H7 (cell line): ENCODE measurements around the gene CD79B. TPM values are rescaled to one million over a fixed set of nuclear protein-coding genes. Genes with fewer than 3 reads are reported as not detected.
"Not testable (repeated sequence)": the region's sequence is repeated elsewhere in the genome, so short reads cannot be mapped to it uniquely, and the experiment has no call there.

ENCODE experiments used
- DNase-seq: peaks from one replicate; pipeline ENCODE4 v3.0.0; 2012
- H3K27me3 ChIP-seq: 2 replicates; pipeline ENCODE4 v1.6.0; 2011; ENCODE audit warnings: mild to moderate bottlenecking, low read length; ENCODE audit not compliant: control insufficient read depth, insufficient read depth
- H3K36me3 ChIP-seq: replicated peaks from 2 replicates; pipeline ENCODE4 v1.5.1; 2011; ENCODE audit warnings: low read length; ENCODE audit not compliant: control insufficient read depth, insufficient read depth
- H3K4me3 ChIP-seq: 2 replicates; pipeline ENCODE4 v1.5.1; 2011; ENCODE audit warnings: low read depth, mild to moderate bottlenecking, control low read depth, low read length, moderate library complexity; ENCODE audit not compliant: insufficient read depth
- total RNA-seq: library from RNA; depleted of rRNA; stranded (reverse); fragments of >200 nt; shearing (Covaris generic); gene quantifications from 2 replicates; pipeline ENCODE4 v1.2.3, GENCODE V29; 2014

The CD79B gene
- total RNA-seq, 1 experiment from 2014 or later: 2.6 TPM

DNA sequence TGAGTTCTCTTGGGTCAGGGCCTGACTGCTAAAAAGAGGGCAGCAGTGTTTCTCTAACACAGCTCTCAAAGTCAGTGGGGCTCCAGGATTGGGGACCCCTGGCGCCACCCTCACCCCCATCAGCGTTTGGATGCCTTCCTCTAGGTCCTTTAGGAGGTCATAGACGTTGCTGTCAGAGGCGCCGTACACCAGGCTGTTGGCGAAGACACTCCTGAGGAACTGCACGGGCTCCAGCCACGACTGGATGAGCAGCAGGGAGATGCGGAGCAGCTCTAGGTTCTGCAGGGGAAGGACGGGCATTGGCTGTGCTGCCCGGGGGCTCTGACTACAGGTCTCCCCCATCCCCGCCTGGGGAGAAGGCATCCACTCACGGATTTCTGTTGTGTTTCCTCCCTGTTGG lies 14.5 kb downstream of the CD79B start:
- Histone ChIP-seq H3K36me3 (no peaks in the 10 kb centered on the region), H3K4me3 (peak overlapping the region; percentile 24; the same call in 1 of the 2 replicates), H3K27me3 (no peaks in the 10 kb centered on the region)
- DNase-seq: peak; percentile 50

DNA sequence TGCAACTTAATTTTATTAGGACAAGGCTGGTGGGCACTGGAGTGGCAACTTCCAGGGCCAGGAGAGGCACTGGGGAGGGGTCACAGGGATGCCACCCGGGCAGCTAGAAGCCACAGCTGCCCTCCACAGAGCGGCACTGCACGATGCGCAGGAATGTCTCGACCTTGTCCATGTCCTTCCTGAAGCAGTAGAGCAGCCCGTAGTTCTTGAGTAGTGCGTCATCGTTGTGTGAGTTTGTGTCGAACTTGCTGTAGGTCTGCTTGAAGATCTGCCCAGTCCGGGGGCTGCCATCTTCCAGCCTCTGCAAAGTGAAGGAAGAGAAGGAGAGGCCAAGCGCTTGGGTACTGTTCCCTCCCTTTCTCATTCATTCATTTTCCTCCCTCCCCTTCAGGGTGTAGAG lies 14.9 kb downstream of the CD79B start:
- peak; percentile 1 for DNase-seq
- H3K36me3 ChIP-seq, H3K4me3 ChIP-seq, H3K27me3 ChIP-seq: not testable (repeated sequence)

DNA sequence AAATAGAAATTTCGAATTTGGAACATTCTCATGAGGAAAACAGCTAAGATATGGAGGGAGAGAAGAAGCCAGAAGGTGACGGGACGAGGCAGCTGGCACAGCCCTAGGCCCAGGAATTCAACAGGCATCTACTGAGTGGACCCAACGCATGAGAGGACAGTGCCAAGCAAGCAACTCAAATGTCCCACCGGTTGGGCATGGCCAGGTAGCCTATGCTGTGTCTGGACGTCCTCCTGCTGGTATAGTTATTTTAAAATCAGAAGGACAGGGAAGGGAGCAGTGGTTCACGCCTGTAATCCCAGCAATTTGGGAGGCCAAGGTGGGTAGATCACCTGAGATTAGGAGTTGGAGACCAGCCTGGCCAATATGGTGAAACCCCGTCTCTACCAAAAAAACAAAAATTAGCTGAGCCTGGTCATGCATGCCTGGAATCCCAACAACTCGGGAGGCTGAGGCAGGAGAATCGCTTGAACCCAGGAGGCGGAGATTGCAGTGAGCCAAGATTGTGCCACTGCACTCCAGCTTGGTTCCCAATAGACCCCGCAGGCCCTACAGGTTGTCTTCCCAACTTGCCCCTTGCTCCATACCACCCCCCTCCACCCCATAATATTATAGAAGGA lies 15.5 kb downstream of the CD79B start:
- no peaks in the 10 kb centered on the region for H3K27me3 ChIP-seq
- no peak overlapping the region for H3K4me3 ChIP-seq
- no peak for DNase-seq
- no peaks in the 10 kb centered on the region for H3K36me3 ChIP-seq

DNA sequence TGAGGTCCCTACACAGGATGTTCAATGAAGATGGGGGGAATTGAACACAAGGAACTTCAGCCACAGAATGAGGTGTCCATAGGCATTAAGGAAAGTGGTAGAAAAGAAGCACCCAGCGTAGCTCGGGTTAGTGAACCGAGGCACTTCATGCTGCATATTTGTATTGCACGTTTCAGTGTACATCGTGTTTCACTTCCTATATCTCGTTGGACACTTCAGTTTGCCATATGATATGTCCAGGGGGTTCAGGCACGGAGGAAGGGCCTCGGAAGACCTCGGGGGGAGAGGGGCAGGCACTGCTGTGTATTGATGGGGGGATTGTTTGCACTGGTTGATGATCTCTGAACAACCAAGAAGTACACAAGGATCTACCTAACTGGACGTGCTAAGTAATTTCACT lies 16.4 kb downstream of the CD79B start:
- not testable (repeated sequence) for H3K36me3 ChIP-seq, DNase-seq, H3K4me3 ChIP-seq, H3K27me3 ChIP-seq

DNA sequence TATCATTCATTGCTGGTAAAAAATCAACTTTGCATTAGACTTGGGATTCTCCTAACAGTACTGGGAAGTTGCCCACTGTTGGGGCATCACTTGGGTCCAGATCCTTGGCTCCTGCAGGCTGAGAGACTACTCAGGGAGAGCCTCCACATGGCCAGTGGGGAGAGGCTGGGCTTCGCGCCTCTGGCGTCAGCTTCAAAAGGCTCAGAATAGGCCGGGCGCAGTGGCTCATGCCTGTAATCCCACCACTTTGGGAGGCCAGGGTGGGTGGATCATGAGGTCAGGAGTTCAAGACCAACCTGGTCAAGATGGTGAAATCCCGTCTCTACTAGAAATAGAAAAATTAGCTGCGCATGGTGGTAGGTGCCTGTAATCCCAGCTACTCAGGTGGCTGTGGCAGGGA lies 17.7 kb downstream of the CD79B start:
- H3K36me3 ChIP-seq: no peaks in the 10 kb centered on the region
- DNase-seq: no peak
- H3K27me3 ChIP-seq: peaks cover 2% of the 10 kb centered on the region; the same call in 1 of the 2 replicates
- H3K4me3 ChIP-seq: no peak overlapping the region

DNA sequence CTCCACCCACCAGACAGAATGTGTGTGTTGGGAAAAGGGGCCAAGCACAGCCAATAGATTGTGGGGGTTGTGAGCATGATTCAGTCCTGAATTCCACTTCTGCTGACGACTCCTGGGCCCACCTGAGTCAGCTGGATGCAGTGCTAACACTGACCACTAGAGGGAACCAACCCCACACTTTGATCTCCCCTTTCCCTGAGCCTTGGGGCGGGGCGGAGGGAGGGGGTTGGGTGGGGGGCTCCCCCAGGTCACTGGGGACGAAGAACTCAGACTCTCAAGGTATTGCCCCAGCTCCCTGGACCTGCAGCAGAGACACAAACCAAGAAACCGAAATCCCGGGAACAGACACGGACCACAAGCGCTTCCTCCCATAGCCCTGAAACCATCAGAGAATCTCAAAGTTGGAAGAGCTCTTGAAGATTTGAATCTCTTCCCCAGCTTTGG lies 20.5 kb downstream of the CD79B start:
- Histone ChIP-seq H3K27me3 (peaks cover 4% of the 10 kb centered on the region; the same call in 1 of the 2 replicates), H3K36me3 (no peaks in the 10 kb centered on the region), H3K4me3 (no peak overlapping the region)
- peak; percentile 89 for DNase-seq

DNA sequence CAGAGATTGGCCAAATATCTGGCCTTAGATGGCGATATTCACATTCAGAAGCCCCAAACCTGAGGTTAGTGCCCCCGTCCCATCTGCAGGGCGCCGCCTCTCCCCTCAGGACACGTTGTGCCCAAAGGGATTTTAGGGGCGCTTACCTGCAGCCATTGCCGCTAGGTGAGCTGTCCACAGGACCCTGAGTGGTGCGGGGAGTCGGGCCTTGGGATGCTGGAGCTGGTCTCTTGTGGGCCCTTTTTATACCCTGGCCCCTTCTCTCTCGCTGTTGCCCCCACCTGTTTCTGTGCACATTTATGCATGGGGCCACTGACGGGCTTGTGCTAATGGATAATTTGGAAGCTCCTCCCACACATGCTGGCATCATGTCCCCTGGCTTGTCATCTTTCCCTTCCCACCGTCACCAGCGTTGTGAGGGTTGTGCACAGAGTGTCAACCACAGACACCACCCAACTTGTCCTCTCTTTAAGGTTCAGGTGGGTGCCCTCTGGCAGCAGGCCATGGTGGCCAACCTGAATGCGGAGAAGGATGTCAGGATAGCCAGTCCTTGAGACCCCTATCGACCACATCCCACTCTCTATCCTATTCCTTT lies 21.0 kb downstream of the CD79B start, which contains the start of gene CSHL1:
Gene CSHL1, minus strand, starts transcription at position 218 of the 595 bp plus-strand sequence. Its CDS starts 62 bp downstream, at position 156.
- H3K4me3 ChIP-seq: peak within 1 kb of the TSS; percentile 8; the same call in 1 of the 2 replicates
- H3K27me3 ChIP-seq: peaks cover 4% of the 10 kb centered on the region; the same call in 1 of the 2 replicates
- H3K36me3 ChIP-seq: no peaks in the 10 kb centered on the region
- DNase-seq: no peak

DNA sequence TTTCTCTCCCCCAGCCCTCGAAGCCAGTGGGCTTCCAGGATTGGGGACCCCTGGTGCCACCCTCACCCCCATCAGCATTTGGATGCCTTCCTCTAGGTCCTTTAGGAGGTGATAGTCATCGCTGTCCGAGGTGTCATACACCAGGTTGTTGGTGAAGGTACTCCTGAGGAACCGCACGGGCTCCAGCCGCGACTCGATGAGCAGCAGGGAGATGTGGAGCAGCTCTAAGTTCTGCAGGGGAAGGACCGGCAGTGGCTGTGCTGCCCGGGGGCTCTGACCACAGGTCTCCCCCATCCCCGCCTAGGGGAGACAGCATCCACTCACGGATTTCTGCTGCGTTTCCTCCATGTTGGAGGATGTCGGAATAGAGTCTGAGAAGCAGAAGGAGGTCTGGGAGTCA lies 22.0 kb downstream of the CD79B start:
- H3K27me3 ChIP-seq: peaks cover 4% of the 10 kb centered on the region; the same call in 1 of the 2 replicates
- DNase-seq: no peak
- H3K36me3 ChIP-seq: no peaks in the 10 kb centered on the region
- H3K4me3 ChIP-seq: no peak overlapping the region

DNA sequence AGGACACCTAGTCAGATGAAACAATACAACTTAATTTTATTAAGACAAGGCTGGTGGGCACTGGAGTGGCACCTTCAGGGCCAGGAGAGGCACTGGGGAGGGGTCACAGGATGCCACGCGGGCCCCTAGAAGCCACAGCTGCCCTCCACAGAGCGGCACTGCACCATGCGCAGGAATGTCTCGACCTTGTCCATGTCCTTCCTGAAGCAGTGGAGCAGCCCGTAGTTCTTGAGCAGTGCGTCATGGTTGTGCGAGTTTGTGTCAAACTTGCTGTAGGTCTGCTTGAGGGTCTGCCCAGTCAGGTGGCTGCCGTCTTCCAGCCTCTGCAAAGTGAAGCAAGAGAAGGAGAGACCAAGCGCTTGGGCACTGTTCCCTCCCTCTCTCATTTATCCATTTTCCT lies 22.5 kb downstream of the CD79B start:
- not testable (repeated sequence) for DNase-seq, H3K4me3 ChIP-seq, H3K27me3 ChIP-seq, H3K36me3 ChIP-seq

DNA sequence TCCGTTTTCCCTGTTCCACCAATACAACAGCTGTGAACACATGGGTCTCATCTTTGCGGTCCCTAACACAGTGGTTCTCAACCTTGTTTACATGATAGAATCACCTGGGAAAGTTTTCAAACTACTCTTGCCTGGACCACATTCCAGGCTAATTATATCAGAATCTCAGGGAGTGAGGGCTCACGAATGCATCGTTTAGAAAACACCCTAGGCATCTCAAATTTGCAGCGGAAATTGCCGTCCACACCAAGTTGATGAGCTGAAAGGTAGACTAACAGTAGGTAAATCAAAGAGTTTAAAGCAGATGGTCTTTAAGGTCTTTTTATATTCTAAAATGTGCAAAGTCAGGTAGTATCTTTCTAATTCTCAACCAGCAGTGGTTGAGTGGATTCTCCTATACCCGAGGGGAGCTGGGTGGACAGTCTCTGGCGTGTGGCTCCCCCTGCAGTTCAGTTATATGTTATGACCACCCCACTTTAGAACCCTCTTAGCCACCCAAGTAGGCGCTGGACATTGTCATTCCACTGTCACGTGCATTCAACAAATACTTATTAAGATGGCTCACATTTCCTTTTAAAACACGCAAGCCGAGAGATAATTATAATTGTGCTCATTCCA lies 24.9 kb downstream of the CD79B start:
- not testable (repeated sequence) for H3K4me3 ChIP-seq, H3K36me3 ChIP-seq, H3K27me3 ChIP-seq
- DNase-seq: peak; percentile 41

DNA sequence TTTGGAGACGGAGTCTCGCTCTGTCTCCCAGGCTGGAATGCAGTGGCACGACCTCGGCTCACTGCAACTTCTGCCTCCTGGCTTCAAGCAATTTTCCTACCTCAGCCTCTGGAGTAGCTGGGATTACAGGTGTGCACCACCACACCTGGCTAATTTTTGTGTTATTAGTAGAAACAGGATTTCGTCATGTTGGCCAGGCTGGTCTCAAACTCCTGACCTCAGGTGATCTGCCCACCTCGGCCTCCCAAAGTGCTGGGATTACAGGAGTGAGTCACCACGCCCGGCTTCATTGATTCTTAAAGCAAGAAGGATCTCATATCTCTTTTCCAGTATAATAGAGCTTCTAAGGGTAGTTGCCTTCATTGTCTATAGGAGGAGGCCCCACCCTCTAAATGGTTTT lies 27.3 kb downstream of the CD79B start:
- H3K4me3 ChIP-seq: not testable (repeated sequence)

DNA sequence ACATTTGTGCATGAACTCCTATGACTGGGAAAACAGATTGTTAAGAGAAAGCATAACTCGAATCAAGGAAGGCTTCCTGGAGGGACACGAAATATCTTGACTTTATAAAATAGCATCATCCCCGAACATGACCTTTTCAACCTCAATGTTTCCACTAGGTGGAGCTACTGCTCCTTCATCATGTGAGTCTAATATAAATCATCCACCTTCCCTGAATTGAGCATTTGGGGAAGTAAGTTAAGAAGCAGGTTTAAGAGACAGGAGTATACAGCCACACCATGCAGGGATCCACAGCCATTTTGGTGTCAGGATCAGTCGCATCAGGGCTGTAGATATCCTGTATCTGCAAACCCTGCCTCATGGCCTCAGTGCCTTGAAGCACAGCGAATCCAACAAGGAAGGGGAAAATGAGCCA lies 28.3 kb downstream of the CD79B start:
- not testable (repeated sequence) for H3K4me3 ChIP-seq, H3K27me3 ChIP-seq, DNase-seq, H3K36me3 ChIP-seq

More for the DNA sequence above, 27.3 kb downstream of the CD79B start:
- not testable (repeated sequence) for H3K36me3 ChIP-seq, DNase-seq, H3K27me3 ChIP-seq

DNA sequence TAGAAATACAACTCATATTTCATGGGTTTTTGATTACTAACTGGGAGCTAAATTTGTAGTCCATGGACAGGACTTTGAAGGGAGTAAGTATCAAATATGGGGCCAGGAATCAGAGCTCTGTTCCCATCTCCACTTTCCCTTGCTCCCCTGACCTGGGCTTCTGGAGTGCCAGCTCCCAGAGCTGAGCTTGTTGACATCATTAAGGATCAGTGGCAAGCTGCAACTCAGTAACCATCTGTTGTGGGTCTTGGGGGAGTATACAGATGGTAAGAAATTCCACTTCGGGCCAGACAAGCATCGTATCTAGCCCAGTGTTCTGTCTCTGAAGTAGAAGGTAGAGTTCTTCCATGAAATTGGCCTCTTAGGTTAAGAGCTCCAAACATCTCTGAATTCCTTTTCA lies 30.2 kb downstream of the CD79B start:
- not testable (repeated sequence) for H3K27me3 ChIP-seq

DNA sequence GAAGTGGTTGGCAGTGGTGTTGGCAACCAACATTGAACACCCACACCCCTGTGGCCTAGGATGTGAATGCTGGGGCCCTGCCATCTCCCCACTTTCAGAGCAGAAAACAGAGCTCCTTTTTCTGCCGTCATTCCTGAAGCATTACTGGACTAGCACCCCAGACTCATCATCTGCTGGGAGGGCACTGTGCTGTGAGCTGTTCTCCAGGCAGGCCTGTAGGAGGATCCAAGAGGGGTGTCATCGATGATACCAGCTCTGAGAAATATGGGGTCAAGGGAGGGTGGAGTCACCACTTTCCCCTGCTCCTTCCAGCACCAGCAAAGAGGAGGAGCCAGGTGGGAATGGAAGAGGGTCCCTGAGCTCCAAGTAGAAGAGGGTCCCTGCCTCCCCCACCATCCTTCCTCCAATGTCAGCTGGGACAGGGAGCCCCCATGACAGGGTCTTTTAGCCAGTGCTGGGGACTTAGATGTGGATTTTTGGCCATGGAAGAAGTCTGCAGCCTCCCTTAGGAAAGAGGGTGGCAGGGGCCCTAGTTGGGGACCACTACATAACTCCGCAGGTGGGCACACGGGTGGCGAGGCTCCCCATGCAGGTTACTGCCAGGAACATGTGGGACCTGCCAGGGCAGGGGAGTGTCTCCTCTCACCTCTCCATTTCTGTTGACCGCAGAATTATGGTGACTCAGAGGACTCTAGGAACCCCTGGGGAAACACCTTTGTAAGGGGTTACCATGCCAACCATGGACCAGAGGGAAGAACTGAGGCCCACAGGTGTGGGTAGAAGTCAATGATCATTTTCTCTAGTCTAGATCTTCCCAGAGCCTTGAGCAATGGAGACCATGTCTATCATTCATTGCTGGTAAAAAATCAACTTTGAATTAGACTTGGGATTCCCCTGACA lies 33.0 kb downstream of the CD79B start:
- H3K27me3 ChIP-seq, H3K36me3 ChIP-seq, H3K4me3 ChIP-seq, DNase-seq: not testable (repeated sequence)

More for the DNA sequence above, 30.2 kb downstream of the CD79B start:
- not testable (repeated sequence) for H3K36me3 ChIP-seq, DNase-seq, H3K4me3 ChIP-seq
